H1 (cell line): ENCODE results near the gene TIA1. TPM values are rescaled to one million over a fixed set of nuclear protein-coding genes. Genes with fewer than 3 reads are reported as not detected.

Experiments used
- CTCF ChIA-PET: fragments of 300-600 bp; sonication (Branson Sonifier 250); formaldehyde crosslinking; loops from one replicate; lab custom pipeline; 2021; ENCODE audit not compliant: partially characterized antibody; lab: Charles Lee
- POLR2A ChIA-PET: fragments of 300-600 bp; sonication (Branson Sonifier 250); formaldehyde crosslinking; loops from one replicate; lab custom pipeline; 2021; ENCODE audit warnings: inconsistent platforms; ENCODE audit not compliant: partially characterized antibody; lab: Charles Lee
- DNase-seq, 2 experiments: peaks; one replicate each; pipeline versions ENCODE4 v3.0.0 to v3.0.0-alpha.2; 2010 to 2022; ENCODE audit warnings: low spot score in 2 of 2, low read depth in 1 of 2, mixed read lengths in 1 of 2
- FAIRE-seq: peaks from 2 replicates; lab custom pipeline; 2011; peaks lifted over from hg19 to GRCh38; lab: Jason Lieb, UNC
- H2AFZ ChIP-seq: 2 replicates; pipeline ENCODE4 v1.8.1; 2012; ENCODE audit warnings: low read length, inconsistent platforms
- H2AK5ac ChIP-seq: 2 replicates; pipeline ENCODE4 v1.6.1; 2013; ENCODE audit warnings: low read depth, low read length
- H2BK120ac ChIP-seq: replicated peaks from 2 replicates; pipeline ENCODE3; 2013; ENCODE audit warnings: low read depth, low read length, inconsistent platforms
- H2BK12ac ChIP-seq: 2 replicates; pipeline ENCODE4 v1.6.1; 2013; ENCODE audit warnings: low read depth, low read length
- H2BK15ac ChIP-seq: 2 replicates; pipeline ENCODE4 v1.6.1; 2013; ENCODE audit warnings: low read length
- H2BK20ac ChIP-seq: 2 replicates; pipeline ENCODE4 v1.6.1; 2013; ENCODE audit warnings: low read length
- H2BK5ac ChIP-seq: 2 replicates; pipeline ENCODE4 v1.6.1; 2013; ENCODE audit warnings: low read depth, low read length
- H3K14ac ChIP-seq: 2 replicates; pipeline ENCODE4 v1.6.1; 2013; ENCODE audit warnings: inconsistent platforms; ENCODE audit not compliant: insufficient read length
- H3K18ac ChIP-seq: 2 replicates; pipeline ENCODE4 v1.6.1; 2013; ENCODE audit warnings: low read length; ENCODE audit errors: extremely low read depth
- H3K23ac ChIP-seq: 2 replicates; pipeline ENCODE4 v1.6.1; 2013; ENCODE audit warnings: inconsistent platforms; ENCODE audit not compliant: insufficient read length
- H3K23me2 ChIP-seq: 2 replicates; pipeline ENCODE4 v1.6.1; 2013; ENCODE audit warnings: low read depth, low read length
- H3K27ac ChIP-seq: 2 replicates; pipeline ENCODE4 v1.6.1; 2011; ENCODE audit warnings: low read depth, low read length, inconsistent platforms
- H3K27me3 ChIP-seq, 4 experiments: replicated peaks in 1 of 4; 1 replicate in 1 of 4; 2 replicates in 3 of 4; pipeline versions ENCODE4 v1.6.1 to v1.8.1; 2011 to 2013; ENCODE audit warnings: low read length in 3 of 4, mild to moderate bottlenecking in 3 of 4, inconsistent platforms in 2 of 4, mixed read lengths in 2 of 4, moderate library complexity in 1 of 4; ENCODE audit not compliant: control insufficient read depth in 3 of 4, insufficient read depth in 3 of 4; ENCODE audit errors: extremely low read depth in 1 of 4
- H3K36me3 ChIP-seq, 4 experiments: 2 replicates each; pipeline versions ENCODE4 v1.6.1 to v1.8.1; 2011 to 2013; ENCODE audit warnings: mild to moderate bottlenecking in 4 of 4, low read length in 3 of 4, moderate library complexity in 2 of 4, control low read depth in 1 of 4, inconsistent platforms in 1 of 4; ENCODE audit not compliant: insufficient read depth in 4 of 4, control insufficient read depth in 2 of 4
- H3K4ac ChIP-seq: replicated peaks from 2 replicates; pipeline ENCODE3; 2013; ENCODE audit warnings: low read length, low read depth, mixed read lengths, inconsistent platforms; ENCODE audit not compliant: insufficient read length
- H3K4me1 ChIP-seq, 4 experiments: replicated peaks in 1 of 4; 1 replicate in 1 of 4; 2 replicates in 3 of 4; pipeline versions ENCODE4 v1.6.1 to v1.8.1; 2011 to 2013; ENCODE audit warnings: low read length in 3 of 4, inconsistent platforms in 2 of 4, mixed read lengths in 1 of 4; ENCODE audit not compliant: insufficient read depth in 4 of 4, control insufficient read depth in 3 of 4
- H3K4me2 ChIP-seq, 2 experiments: 2 replicates each; pipeline versions ENCODE4 v1.6.1 to v1.8.1; 2011 to 2013; ENCODE audit warnings: low read depth in 2 of 2, low read length in 2 of 2, control low read depth in 1 of 2, inconsistent platforms in 1 of 2, mild to moderate bottlenecking in 1 of 2; ENCODE audit not compliant: insufficient read depth in 1 of 2
- H3K4me3 ChIP-seq, 4 experiments: fragments of 200-600, 300-600 bp in 1 of 4; sonication (generic), shearing (Covaris generic), sonication (Bioruptor Twin) in 1 of 4; 2 replicates each; pipeline versions ENCODE4 v1.5.1 to v1.8.1; 2011 to 2016; ENCODE audit warnings: low read length in 4 of 4, low read depth in 3 of 4, control low read depth in 2 of 4, inconsistent platforms in 2 of 4, mild to moderate bottlenecking in 2 of 4, mixed read lengths in 1 of 4, moderate library complexity in 1 of 4; ENCODE audit not compliant: insufficient read depth in 2 of 4; ENCODE audit errors: extremely low read depth in 1 of 4
- H3K56ac ChIP-seq: replicated peaks from 2 replicates; pipeline ENCODE3; 2013; ENCODE audit warnings: low read depth, mild to moderate bottlenecking, mixed read lengths, low read length, inconsistent platforms; ENCODE audit not compliant: insufficient read length
- H3K79me1 ChIP-seq: 2 replicates; pipeline ENCODE4 v1.6.1; 2013; ENCODE audit warnings: low read depth, low read length, control low read depth
- H3K79me2 ChIP-seq, 2 experiments: 2 replicates each; pipeline versions ENCODE4 v1.6.1 to v1.8.1; 2012 to 2013; ENCODE audit warnings: low read length in 2 of 2, mild to moderate bottlenecking in 2 of 2, inconsistent platforms in 1 of 2; ENCODE audit not compliant: insufficient read depth in 2 of 2, control insufficient read depth in 1 of 2
- H3K9ac ChIP-seq, 4 experiments: replicated peaks in 1 of 4; 1 replicate in 1 of 4; 2 replicates in 3 of 4; pipeline versions ENCODE4 v1.6.1 to v1.8.1; 2011 to 2013; ENCODE audit warnings: low read depth in 3 of 4, low read length in 3 of 4, control low read depth in 2 of 4, mild to moderate bottlenecking in 2 of 4, moderate library complexity in 2 of 4, inconsistent platforms in 1 of 4; ENCODE audit errors: extremely low read depth in 1 of 4
- H3K9me3 ChIP-seq, 2 experiments: 2 replicates each; pipeline versions ENCODE4 v1.6.1 to v1.8.1; 2012 to 2013; ENCODE audit warnings: mild to moderate bottlenecking in 2 of 2, moderate library complexity in 2 of 2, control low read depth in 1 of 2, inconsistent platforms in 1 of 2, low read depth in 1 of 2, low read length in 1 of 2, mixed read lengths in 1 of 2; ENCODE audit not compliant: insufficient read depth in 2 of 2
- H4K20me1 ChIP-seq, 2 experiments: replicated peaks in 1 of 2; 2 replicates each; pipeline versions ENCODE3 to v1.8.1; 2011 to 2013; ENCODE audit warnings: inconsistent platforms in 2 of 2, low read length in 2 of 2, mild to moderate bottlenecking in 1 of 2; ENCODE audit not compliant: insufficient read depth in 2 of 2, control insufficient read depth in 1 of 2
- H4K5ac ChIP-seq: 2 replicates; pipeline ENCODE4 v1.6.1; 2013; ENCODE audit warnings: low read length, low read depth, mixed read lengths, inconsistent platforms; ENCODE audit not compliant: insufficient read length
- H4K8ac ChIP-seq: 2 replicates; pipeline ENCODE4 v1.8.0; 2013; ENCODE audit warnings: mild to moderate bottlenecking, moderate library complexity, low read length, inconsistent platforms; ENCODE audit not compliant: insufficient read depth; ENCODE audit errors: extremely low read depth
- H4K91ac ChIP-seq: replicated peaks from 2 replicates; pipeline ENCODE3; 2013; ENCODE audit warnings: low read length, mixed read lengths, inconsistent platforms; ENCODE audit not compliant: insufficient read length
- CTCF ChIP-seq, 3 experiments: IDR thresholded peaks; 1 replicate in 2 of 3; 2 replicates in 1 of 3; pipeline versions ENCODE4 v1.5.1 to v1.6.1; 2011; ENCODE audit warnings: low read length in 3 of 3, mild to moderate bottlenecking in 3 of 3, inconsistent platforms in 2 of 3, low read depth in 1 of 3, moderate library complexity in 1 of 3; ENCODE audit not compliant: insufficient read depth in 1 of 3; ENCODE audit errors: control extremely low read depth in 1 of 3
- JUN ChIP-seq: IDR thresholded peaks from 2 replicates; pipeline ENCODE4 v1.6.1; 2011; ENCODE audit warnings: low read depth, mild to moderate bottlenecking, improper control_type of control experiment, low read length
- WGBS, 2 experiments: shearing (Covaris generic) in 1 of 2; methylation state at CpG; one replicate each; pipeline versions ENCODE4 v1.1.6 to v1.1.7; 2013 to 2015; ENCODE audit warnings: low lambda C conversion rate in 2 of 2, mixed read lengths in 2 of 2, inconsistent platforms in 1 of 2, low coverage in 1 of 2, missing lambda C conversion rate in 1 of 2; ENCODE audit not compliant: insufficient replicate concordance in 2 of 2, insufficient coverage in 1 of 2, insufficient read length in 1 of 2; ENCODE audit errors: extremely low coverage in 1 of 2, missing lambda C conversion rate in 1 of 2; 5-methylcytosine and 5-hydroxymethylcytosine counted together
- polyA plus RNA-seq, 7 experiments: library from polyadenylated mRNA; depleted of rRNA in 3 of 7; stranded (reverse) in 5 of 7; unstranded in 2 of 7; fragments of >200 nt in 5 of 7; fragments of 200-250 nt in 2 of 7; gene quantifications; 1 replicate in 5 of 7; 2 replicates in 1 of 7; 4 replicates in 1 of 7; pipeline versions ENCODE4 v1.2.1 to v1.2.3, GENCODE V29; 2011 to 2013; ENCODE audit warnings: missing spikeins in 2 of 7, mixed read lengths in 2 of 7
- total RNA-seq: library from RNA; stranded (reverse); fragmentation: NEBNext Ultra II Directional; extraction: Animal tissue kit (Norgen Biotek cat#: 25700); gene quantifications from 2 replicates; pipeline ENCODE4 v1.2.1, GENCODE V29; 2021

The TIA1 gene
- total and polyA plus RNA-seq, 2 of the 8 experiments (the other 6 are each of a cell fraction or from before 2014, with no cell fraction given) = 58.6 to 181 TPM

- 73% methylated on average over 13 of the region's 13 CpGs; no CpG with 5 or more reads in 1 of the 2 experiments for WGBS, 2 experiments
- POLR2A ChIA-PET = interaction anchor here (0.7 to 2.8 kb wide), 33 partner anchors 8 to 318 kb away, joined by 3 to 15 read pairs (median 5); partner anchors contain the start of genes FAM136A, MXD1, PCYOX1 and SNRPG
Observed at GRCh38 chr2:70191244-70191735, 57.1 kb downstream of the TIA1 start.

More at GRCh38 chr2:70191244-70191735, 57.1 kb downstream of the TIA1 start:
- H4K8ac ChIP-seq = 0 out of 2 replicates have a peak overlapping the region, but pooled peaks have one; percentile 94
- TF ChIP-seq JUN (no peak), CTCF (IDR thresholded peaks at IDR 0.05; ENCODE audit: control extremely low read depth in 1 of 3, insufficient read depth in 1 of 3, low read depth in 1 of 3, low read length in 3 of 3) (0 out of 4 replicates have a peak, but pooled peaks of 1 of the 3 experiments have one; percentile 7)
- TF ChIP-seq, all 59 proteins: peak for 1
- H3K23ac ChIP-seq = no peak overlapping the region
- DNase-seq (no peak), FAIRE-seq (no peak)
- CTCF ChIA-PET = interaction anchor here (0.6 to 1.7 kb wide), 9 partner anchors 9 to 278 kb away, joined by 3 to 5 read pairs (median 3); no protein-coding TSS in a partner anchor
- no peaks in the 10 kb centered on the region for H3K27me3 ChIP-seq
- H3K36me3 ChIP-seq = no peaks in the 10 kb centered on the region
- H2AFZ ChIP-seq = 0 out of 2 replicates have a peak overlapping the region, but pooled peaks have one; percentile 34
- no peaks in the 10 kb centered on the region for H3K9me3 ChIP-seq
- no peaks in the 10 kb centered on the region for H4K20me1 ChIP-seq
- no peak overlapping the region for H4K91ac ChIP-seq
- H3K18ac ChIP-seq = no peak overlapping the region
- peaks cover 5% of the 10 kb centered on the region; the same call in 1 of the 2 replicates for H3K23me2 ChIP-seq
- no peak overlapping the region for H2BK12ac ChIP-seq
- no peaks in the 10 kb centered on the region for H3K79me2 ChIP-seq
- peak overlapping the region; percentile 74 to 88 for H3K4me2 ChIP-seq
- peak overlapping the region in 3 of 4 experiments; percentile 50 to 86 (median 83); a peak in 3 of 7 replicates for H3K9ac ChIP-seq
- no peak overlapping the region for H2BK15ac ChIP-seq
- no peak overlapping the region for H3K27ac ChIP-seq
- no peaks in the 10 kb centered on the region for H3K79me1 ChIP-seq
- H2BK5ac ChIP-seq = peak overlapping the region; percentile 91; the same call in 1 of the 2 replicates
- no peak overlapping the region for H2BK120ac ChIP-seq
- H2AK5ac ChIP-seq = no peak overlapping the region
- H3K14ac ChIP-seq = no peak overlapping the region
- H2BK20ac ChIP-seq = no peak overlapping the region
- H3K4me3 ChIP-seq = peak overlapping the region; percentile 71 to 97 (median 74); a peak in 6 of 8 replicates
- H4K5ac ChIP-seq = no peak overlapping the region
- no peak overlapping the region for H3K4ac ChIP-seq
- H3K4me1 ChIP-seq = no peaks in the 10 kb centered on the region
- H3K56ac ChIP-seq = no peak overlapping the region
